AG04449 (cell line): ENCODE data around the gene DSTYK.

Source experiments
- CTCF ChIA-PET: fragments of 350-600 bp; formaldehyde crosslinking; extraction: SDS; loops from one replicate; lab custom pipeline; 2021; ENCODE audit warnings: antibody characterized with exemption; lab: Yijun Ruan, JAX
- POLR2A ChIA-PET: fragments of 400-600, 350-600 bp; formaldehyde crosslinking; extraction: SDS; loops from one replicate; lab custom pipeline; 2020; ENCODE audit warnings: antibody characterized with exemption, inconsistent platforms; lab: Yijun Ruan, JAX
- DNase-seq: peaks from one replicate; pipeline ENCODE4 v3.0.0-alpha.2; 2010; ENCODE audit warnings: low read depth, low spot score
- H3K4me3 ChIP-seq: 2 replicates; pipeline ENCODE4 v1.5.1; 2011; ENCODE audit warnings: low read depth, mild to moderate bottlenecking, control low read depth, low read length
- TF ChIP-seq, protein P1 (sequence below): IDR thresholded peaks from one replicate; pipeline ENCODE4 v1.5.1; 2011; ENCODE audit warnings: mild to moderate bottlenecking, moderate library complexity, low read length, control low read depth, inconsistent platforms; ENCODE audit not compliant: insufficient read depth; ENCODE audit errors: missing control alignments

The DSTYK gene

DNA sequence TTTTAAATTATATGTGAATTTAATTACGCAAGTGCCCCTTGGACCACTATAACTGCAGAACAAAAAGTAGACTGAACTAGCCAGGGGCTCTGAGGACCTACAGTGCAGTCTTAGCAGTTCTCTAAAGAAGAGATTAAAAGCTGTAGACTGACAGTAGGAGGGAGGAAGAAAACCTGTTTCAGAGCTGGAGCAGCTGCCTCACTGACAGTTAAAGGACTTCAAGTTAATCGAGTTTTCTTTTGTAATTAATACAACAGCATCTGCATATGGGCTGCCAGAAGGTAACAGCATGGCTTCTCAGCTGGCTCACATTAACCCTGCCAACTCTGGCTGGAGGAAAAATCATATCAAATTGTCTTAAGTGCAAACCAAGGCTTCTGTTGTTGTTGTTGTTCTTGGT is 19.9 kb downstream of the DSTYK start:
- POLR2A ChIA-PET: interaction anchor here (0.5 kb wide), 1 partner anchor 15 kb away, joined by 3 read pairs; no protein-coding TSS in a partner anchor
- no peak for DNase-seq

DNA sequence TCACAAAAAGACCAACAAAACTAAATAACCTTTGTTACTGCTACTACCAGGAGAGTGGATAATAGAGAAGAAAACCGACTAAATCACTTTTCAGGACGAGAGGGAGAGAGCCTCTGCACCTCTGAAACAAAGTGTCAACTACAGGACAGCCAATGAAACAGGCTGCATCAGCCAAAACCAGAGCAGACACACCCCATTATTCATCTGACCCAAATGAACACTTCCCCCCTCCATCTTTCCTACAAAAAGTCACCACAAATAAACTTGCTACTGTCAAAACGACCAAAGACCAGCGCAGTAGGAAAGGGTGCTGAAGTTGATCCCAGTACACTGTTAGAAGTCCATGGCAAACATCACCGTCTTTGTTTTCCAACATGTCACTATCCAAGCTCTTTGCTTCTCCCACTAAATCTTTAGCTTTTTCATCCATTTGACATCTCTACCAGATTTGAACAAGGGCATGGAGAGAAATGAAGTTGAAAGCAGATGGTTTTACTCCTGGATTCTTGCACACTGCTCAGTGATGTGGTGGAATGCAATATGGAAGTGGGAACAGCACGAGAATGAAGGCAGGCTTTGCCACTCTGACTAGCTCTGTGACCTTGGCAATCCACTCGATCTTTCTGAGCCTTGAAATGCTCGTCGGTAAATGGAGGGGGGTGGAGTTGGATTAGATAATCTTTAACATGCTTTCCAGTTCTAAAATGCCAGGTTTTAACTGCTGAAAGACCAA is 20.5 kb downstream of the DSTYK start:
- ChIA-PET POLR2A (no interaction called here), CTCF (interaction anchor here (1.8 to 3.1 kb wide), 3 partner anchors 8 to 49 kb away, joined by 7 to 15 read pairs (median 9); no protein-coding TSS in a partner anchor)
- H3K4me3 ChIP-seq: no peak overlapping the region
- TF ChIP-seq, protein P1, sequence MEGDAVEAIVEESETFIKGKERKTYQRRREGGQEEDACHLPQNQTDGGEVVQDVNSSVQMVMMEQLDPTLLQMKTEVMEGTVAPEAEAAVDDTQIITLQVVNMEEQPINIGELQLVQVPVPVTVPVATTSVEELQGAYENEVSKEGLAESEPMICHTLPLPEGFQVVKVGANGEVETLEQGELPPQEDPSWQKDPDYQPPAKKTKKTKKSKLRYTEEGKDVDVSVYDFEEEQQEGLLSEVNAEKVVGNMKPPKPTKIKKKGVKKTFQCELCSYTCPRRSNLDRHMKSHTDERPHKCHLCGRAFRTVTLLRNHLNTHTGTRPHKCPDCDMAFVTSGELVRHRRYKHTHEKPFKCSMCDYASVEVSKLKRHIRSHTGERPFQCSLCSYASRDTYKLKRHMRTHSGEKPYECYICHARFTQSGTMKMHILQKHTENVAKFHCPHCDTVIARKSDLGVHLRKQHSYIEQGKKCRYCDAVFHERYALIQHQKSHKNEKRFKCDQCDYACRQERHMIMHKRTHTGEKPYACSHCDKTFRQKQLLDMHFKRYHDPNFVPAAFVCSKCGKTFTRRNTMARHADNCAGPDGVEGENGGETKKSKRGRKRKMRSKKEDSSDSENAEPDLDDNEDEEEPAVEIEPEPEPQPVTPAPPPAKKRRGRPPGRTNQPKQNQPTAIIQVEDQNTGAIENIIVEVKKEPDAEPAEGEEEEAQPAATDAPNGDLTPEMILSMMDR: no peak
- DNase-seq: no peak

More for the DNA sequence above, 19.9 kb downstream of the DSTYK start:
- CTCF ChIA-PET: interaction anchor here (0.7 to 3.1 kb wide), 4 partner anchors 13 to 134 kb away, joined by 3 to 9 read pairs (median 6); no protein-coding TSS in a partner anchor
- no peak overlapping the region for H3K4me3 ChIP-seq
- TF ChIP-seq, protein P1: no peak

DNA sequence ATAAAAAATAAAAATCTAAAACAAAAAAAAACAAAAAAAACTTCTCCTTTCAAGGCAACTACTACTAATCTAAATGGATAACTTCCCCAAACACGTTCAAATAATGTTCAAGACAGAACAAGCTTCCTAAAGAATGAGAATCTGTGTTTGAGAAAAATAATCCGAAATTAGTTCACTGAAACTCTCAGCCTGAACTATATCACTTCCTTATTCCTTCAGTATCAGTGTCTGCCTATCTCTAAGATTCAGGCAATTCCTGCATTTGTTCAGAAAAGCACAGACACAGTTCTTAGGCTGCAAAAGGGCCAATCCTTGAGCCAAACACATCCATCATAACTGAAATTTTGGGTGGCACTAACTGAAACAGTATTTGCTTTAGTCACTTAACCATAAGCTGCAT is 22.4 kb downstream of the DSTYK start:
- TF ChIP-seq, protein P1: no peak
- ChIA-PET CTCF (interaction anchor here (0.9 to 3.0 kb wide), 3 partner anchors 10 to 67 kb away, joined by 3 to 15 read pairs (median 3); no protein-coding TSS in a partner anchor), POLR2A (no interaction called here)
- DNase-seq: no peak
- no peak overlapping the region for H3K4me3 ChIP-seq

DNA sequence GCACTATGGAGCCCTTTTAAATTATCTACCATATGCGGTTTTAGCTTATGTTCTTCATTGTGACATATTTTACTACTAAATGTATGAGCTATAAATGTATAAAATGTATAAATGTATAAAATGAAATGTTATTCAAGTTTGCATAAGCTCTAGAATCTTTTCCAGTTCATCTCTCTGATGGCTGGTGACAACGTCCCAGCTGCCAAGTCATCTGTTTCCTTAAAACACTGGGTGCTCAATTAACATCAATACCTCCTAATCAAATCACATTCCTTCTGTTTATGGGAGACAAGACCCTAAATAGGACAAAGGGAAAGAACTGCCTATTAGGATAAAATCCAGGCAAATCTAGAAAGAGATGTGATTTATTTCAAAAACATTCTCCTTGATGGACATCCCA is 22.9 kb downstream of the DSTYK start:
- DNase-seq: no peak
- H3K4me3 ChIP-seq: no peak overlapping the region
- TF ChIP-seq, protein P1: no peak
- POLR2A ChIA-PET: no interaction called here
- CTCF ChIA-PET: interaction anchor here (0.9 to 3.0 kb wide), 3 partner anchors 10 to 67 kb away, joined by 3 to 15 read pairs (median 3); no protein-coding TSS in a partner anchor

DNA sequence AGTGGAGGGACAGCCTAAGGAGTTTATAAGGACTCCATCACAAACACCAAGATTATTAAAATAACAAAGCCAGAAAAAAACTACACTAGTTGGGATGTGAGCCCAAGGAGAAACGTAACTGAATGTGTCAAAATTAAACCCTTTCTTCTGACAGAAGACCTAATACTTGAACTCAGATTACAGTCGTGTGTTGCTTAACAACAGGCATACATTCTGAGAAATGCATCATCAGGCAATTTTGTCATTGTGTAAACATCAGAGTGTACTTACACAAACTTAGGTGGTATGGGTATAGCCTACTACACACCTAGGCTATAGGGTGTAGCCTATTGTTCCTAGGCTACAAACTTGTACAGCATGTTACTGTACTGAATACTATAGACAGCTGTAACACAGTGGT is 23.4 kb downstream of the DSTYK start:
- DNase-seq: no peak
- ChIA-PET POLR2A (no interaction called here), CTCF (interaction anchor here (0.9 to 3.0 kb wide), 3 partner anchors 11 to 68 kb away, joined by 3 to 15 read pairs (median 3); no protein-coding TSS in a partner anchor)
- no peak overlapping the region for H3K4me3 ChIP-seq
- TF ChIP-seq, protein P1: no peak

DNA sequence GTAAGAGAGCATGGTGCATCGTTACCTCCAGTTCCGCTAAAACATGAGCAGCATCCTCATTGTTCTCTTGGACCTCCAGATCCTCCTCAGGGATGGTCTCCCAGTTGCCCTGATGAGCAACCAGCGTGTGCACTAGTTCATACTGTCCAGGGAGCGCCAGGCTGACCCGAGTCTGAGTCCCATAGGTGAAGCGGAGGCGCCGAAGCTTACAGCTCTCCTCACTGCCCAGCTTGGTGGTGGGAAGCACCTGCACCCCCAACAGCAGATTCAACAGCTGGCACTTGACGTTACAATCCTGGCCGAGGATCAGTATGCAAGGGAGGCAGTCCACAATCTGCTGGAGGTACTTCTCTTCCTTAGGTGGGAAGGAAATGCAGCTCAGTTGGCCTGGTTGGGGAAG is 24.1 kb downstream of the DSTYK start:
- TF ChIP-seq, protein P1: no peak
- ChIA-PET POLR2A (no interaction called here), CTCF (no interaction called here)
- no peak for DNase-seq
- no peak overlapping the region for H3K4me3 ChIP-seq
